Measurements from ENCODE around the gene CEP152.
A peak's percentile ranks its signal among the peaks of the same experiment; 100 is the strongest.
"Not testable (repeated sequence)": the region's sequence is repeated elsewhere in the genome, so short reads cannot be mapped to it uniquely, and the experiment has no call there.

CEP152 gene, protein sequence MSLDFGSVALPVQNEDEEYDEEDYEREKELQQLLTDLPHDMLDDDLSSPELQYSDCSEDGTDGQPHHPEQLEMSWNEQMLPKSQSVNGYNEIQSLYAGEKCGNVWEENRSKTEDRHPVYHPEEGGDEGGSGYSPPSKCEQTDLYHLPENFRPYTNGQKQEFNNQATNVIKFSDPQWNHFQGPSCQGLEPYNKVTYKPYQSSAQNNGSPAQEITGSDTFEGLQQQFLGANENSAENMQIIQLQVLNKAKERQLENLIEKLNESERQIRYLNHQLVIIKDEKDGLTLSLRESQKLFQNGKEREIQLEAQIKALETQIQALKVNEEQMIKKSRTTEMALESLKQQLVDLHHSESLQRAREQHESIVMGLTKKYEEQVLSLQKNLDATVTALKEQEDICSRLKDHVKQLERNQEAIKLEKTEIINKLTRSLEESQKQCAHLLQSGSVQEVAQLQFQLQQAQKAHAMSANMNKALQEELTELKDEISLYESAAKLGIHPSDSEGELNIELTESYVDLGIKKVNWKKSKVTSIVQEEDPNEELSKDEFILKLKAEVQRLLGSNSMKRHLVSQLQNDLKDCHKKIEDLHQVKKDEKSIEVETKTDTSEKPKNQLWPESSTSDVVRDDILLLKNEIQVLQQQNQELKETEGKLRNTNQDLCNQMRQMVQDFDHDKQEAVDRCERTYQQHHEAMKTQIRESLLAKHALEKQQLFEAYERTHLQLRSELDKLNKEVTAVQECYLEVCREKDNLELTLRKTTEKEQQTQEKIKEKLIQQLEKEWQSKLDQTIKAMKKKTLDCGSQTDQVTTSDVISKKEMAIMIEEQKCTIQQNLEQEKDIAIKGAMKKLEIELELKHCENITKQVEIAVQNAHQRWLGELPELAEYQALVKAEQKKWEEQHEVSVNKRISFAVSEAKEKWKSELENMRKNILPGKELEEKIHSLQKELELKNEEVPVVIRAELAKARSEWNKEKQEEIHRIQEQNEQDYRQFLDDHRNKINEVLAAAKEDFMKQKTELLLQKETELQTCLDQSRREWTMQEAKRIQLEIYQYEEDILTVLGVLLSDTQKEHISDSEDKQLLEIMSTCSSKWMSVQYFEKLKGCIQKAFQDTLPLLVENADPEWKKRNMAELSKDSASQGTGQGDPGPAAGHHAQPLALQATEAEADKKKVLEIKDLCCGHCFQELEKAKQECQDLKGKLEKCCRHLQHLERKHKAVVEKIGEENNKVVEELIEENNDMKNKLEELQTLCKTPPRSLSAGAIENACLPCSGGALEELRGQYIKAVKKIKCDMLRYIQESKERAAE (N-terminal part only)

DNA sequence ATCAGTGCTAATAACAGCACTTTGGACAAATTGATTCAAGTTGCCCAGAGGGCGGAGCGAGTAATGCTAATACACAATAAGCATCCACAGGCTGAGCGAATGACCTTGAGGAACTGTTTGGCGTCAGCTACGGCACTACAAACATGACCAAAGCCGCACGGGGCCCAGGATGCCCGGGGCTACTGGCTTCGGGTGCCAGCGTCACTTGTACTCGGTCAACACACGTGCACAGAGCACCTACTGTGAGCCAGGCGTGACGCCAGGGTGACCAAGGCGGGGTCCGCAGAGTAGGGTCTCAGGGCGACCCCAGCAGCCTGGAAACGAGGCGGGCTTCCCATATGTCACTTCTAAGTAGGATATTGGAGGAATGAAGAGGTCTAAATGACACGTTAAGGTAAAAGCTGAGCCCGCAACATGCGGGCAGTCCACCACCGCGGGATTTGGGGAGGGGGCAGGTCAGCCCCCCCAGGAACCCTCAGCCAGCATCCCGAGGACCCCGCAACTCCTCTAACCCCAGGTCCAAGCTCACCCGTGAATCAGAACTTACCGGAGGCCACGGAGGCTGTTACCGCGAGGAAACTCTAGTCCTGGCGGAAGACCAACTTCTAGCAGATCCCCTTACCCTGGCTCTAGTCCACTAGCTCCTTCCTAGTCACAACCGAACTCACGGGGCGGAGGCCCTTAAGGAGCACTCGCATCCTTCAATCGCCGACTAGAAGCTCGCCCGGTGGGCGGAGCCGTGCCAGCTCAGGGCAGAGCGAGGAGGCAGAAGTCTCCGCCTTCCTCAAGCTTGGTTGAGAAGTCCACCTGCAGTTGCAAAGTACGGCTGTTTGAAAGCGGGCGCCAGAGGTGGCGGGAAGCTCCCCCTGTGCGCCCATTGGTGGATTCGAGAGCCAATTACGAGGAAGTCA lies at the start of gene CEP152:
CEP152 (minus strand) TSS at position 656 of the 911 bp plus-strand sequence. CDS start 5,420 bp downstream, outside the sequence.
- DNase-seq: peak; percentile 100

DNA sequence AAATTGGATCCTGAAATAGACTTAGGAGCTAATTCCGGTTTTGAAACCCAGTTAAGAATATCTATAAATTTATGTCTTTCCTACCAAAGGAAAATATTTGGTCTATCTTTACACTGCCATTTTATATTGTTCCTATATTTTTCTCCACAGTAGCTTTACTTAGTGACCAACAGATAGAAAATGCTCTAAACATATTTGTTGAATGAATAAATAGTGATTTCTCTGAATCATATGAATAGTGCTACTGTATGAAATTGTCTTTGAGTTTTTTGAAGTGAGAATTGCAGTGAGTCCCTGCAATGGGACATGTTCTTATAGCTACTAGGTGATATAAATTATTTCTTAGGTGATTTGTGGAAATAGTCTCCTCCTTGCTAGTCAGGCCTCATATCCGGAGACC lies 48.6 kb upstream of the CEP152 start:
- DNase-seq: no peak

DNA sequence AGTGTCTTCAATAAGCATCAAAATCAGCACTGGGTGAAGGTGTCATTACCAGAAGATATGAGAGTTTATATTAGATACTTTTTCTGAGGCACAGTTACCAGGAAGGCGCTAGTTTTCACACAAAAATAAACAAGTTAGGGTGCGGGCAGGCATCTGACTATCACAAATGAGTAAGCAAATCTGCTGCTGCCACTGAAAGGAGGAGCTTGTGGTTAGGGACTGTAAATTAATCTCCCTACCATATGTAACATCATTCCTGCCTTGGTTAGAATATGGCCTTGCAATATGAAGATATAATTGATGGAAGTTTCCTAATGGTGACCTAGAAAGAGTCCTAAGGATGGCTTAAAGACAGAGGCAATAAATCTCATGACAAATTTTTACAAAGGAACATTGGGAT lies 47.5 kb upstream of the CEP152 start:
- DNase-seq: peak; percentile 63

DNA sequence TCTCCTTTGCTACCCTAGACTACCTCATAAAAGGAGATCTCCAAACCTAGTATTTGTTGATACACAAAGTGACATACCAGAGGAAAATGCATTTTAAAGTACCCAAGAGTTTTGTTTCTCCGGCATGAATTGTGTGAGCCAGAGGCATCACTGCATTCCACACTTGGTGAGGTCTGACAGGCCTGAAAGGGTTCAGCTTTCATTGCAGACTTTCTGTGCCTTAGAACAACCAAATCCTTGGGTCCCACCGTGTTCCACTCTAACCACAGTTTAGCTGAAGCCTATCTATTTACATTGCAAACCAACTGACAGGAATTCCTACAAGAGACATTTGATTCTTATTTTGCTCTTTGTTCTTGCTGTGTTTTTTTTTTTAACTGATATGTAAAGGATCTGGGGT lies 46.1 kb upstream of the CEP152 start:
- DNase-seq: peak; percentile 21

DNA sequence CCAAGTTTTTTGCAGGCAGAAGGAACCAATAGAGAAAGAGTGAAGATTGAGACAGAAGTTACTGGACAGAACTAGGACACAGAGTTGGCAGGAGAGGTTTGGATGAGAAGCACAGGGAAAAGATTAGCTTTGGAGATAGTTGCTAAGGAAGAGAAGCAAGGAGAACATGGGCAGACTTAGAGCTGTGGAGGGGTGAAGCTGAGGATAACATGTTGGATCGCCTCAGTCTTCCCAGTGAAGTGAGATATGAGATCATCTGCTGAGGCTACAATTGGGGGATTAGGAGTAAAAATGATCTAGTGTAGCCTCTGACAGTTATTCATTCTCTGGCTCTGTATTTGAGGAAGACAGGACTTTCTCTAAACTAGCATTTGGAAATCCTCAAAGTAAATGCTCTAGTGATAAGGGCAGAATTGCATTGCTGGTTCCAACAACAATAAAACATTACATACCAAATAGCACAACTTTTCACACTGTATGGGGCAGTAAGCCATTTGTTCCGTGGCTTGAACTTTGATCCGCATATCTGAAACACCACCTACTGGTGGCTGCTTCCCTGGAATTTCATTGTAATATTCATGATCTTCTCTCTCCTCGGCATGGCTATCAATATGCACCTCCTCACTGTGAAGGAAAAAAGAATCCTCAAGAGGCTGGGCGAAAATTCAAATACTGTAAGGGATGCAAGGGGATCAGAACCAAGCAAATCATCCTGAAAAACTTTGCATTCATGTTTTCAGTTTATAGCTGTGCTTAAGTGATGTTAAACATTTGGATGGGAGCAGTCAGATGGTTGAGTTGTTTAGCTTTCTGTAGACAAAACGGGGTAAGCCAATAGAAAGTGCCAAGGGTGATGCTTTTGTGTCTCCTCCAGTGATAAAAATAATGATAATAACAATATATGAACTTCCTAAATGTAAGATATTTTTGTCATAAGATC lies 44.9 kb upstream of the CEP152 start:
- peak; percentile 61 for DNase-seq

DNA sequence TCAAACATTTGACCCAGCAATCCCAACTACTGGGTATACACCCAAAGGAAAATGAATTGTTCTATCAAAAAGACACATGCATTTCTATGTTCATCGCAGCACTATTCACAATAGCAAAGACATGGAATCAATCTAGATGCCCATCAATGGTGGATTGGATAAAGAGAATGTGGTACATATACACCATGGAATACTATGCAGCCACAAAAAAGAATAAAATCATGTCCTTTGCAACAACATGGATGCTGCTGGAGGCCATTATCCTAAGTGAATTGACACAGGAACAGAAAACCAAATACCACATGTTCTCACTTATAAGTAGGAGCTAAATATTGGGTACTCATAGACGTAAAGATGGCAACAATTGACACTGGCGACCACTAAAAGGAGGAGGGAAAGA lies 43.6 kb upstream of the CEP152 start:
- DNase-seq: not testable (repeated sequence)

DNA sequence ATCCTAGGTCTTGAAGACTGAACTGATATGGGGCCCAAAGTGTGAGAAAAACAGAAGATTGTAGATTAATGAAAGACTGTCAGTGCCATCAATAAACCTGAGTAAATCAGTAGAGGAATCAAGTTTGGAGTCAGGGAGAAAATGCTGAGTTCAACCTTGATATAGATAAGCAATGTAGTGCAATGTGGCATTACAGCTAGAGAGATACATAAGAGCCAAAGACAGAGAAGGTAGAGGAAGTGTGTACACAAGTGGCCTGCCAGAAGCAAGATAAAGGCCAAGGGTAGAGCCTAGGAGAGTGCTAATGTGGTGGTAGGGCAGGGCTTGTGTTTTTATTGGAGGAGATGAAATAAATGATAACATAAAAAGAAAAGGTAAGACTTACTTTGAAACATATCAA lies 41.1 kb upstream of the CEP152 start:
- DNase-seq: no peak

DNA sequence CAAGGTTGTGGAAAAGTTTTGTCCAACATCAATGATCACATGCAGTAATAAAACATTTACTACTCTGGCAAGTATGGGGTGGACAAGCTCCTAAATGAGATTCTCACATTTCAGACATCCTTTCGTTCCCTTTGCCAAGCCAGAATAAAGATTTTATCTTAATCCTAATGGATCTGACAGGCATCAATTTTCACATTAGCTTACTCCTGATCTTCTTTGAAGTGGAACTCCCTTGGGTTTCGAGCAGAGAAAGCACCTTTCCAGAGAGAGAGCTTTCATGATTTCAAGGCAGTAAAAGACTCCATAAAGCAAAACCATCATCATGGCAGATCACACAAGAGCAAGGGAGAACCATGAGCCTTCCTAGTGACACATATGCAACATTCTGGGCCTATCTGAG lies 39.8 kb upstream of the CEP152 start:
- DNase-seq: peak; percentile 82

DNA sequence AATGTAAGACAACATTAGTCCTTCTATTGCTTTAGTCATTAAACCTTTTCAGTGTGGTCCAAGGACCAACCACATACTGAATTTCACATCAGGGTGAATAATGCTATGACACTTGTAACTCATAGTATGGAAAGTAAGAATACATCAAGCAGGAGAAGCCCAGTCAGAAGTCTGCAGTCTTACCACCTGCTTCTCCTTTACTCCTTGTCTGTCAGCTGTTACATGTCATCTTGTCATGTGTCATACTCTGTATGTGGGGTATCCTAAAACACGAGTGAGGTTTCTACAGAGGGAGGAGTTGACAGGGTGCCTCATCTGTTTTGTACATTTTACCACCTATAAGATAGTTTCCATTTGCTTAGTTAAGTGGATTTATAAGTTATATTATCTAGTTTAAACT lies 34.3 kb upstream of the CEP152 start:
- DNase-seq: peak; percentile 71

DNA sequence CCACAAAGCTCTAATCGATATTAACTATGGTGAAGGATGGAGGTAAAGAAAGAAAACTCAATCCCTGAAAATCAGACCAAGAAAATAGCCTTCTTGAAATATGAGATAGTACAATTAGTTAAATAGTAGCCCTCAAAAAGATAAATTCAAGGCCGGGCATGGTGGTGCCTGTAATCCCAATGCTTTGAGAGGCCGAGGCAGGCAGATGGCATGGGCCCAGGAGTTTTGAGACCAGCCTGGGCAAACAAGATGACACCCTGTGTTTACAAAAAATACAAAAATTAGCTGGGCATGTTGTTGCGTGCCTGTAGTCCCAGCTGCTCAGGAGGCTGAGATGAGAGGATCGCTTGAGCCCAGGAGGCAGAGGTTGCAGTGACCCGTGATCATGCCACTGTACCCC lies 31.6 kb upstream of the CEP152 start:
- peak; percentile 81 for DNase-seq

DNA sequence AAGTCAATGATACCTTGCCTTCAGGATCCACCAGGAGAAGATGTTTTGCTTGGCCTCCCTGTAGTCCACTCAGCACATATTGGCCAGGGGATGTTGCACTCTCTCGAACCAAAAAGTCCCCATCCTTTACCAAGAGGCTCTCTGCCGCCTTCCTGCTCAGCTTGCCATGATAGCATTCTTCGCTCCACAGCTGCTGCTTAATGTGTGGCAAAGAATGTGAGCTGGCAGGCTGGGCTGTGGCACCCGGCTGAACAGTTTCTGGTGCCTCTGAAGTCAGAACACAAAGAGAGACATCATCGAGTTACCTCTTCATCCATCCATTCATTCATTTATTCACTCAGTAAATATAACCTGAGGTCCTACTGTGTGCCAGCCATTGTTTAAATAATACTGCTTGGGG lies 23.9 kb upstream of the CEP152 start:
- DNase-seq: no peak

DNA sequence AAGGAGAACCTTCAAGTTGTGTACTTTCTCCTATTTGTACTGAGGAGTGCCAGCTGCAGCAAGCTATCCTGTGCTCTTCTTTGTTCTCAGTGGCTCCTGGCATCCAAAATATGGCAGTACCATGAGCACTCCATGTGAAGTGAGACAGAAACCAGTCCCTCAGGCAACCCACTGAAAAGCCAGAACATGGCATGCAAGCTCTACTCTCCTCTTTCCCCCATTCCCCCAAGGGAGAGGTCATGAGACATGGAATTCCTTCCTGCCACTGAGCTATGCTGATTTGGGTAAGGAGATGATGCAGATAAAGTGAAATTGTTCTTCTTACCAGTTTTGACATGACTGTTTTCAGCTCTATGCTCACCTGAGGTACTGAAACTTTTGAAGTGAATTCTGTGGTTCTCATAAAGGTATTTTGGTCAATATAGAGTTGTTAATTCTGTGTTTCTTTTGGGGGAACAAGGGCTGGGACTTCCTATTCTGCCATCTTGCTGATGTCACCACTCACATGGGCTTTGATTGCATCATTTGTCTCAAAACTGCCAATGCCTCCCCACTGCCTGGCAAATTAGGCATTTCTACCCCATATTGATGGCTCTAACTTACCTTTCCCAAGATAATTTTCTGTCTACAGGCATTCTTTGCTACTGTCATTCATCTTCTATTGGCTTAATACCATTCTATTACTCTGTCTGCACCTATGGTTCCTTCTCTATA lies 22.8 kb upstream of the CEP152 start:
- no peak for DNase-seq

DNA sequence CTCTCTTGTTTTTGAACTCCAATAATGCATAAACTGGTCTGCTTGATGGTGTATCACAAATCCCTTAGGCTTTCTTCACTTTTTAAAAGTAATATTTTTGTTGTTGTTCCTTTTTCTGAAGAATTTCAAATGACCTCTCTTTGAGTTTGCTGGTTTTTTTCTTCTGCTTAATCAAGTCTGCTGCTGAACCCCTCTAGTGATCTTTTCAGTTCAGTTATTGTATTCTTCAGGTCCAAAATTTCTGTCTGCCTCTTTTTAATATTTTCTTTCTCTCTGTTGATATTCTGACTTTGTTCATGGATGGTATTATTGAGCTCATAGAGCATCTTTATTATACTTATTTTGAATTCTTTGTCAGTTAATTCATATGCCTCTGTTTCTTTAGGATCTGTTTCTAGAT lies 21.8 kb upstream of the CEP152 start:
- no peak for DNase-seq

DNA sequence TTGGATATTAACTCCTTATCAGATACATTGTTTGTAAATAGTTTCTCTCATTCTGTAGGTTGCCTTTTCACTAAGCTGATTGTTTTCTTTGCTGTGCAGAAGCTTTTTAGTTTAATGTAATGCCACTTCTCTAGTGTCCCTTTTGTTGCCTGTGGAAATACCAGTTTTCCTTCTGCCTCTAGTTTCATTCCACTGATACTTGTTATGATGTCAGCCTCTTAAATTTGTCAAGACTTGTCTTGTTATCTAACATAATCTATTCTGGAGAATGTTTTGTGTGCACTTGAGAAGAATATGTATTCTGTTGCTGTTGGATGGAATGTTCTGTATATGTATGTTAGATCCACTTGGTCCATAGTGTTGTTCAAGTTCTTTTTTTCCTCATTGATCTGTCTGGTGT lies 18.0 kb upstream of the CEP152 start:
- no peak for DNase-seq

DNA sequence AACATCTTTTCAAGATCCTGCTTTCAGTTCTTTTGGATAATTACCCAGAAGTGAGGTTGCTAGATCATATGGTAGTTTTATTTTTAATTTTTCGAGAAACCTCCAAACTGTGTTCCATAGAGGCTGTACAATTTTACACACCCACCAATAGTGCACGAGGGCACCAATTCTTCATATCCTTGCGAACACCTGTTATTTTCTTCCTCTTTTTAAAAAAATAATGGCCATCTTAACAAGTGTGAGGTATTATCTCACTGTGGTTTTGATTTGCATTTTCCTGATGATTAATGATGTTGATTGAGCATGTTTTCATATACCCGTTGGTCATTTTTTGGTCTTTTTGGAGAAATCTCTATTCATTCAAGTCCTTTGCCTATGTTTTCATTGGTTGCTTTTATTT lies 17.6 kb upstream of the CEP152 start:
- DNase-seq: no peak

DNA sequence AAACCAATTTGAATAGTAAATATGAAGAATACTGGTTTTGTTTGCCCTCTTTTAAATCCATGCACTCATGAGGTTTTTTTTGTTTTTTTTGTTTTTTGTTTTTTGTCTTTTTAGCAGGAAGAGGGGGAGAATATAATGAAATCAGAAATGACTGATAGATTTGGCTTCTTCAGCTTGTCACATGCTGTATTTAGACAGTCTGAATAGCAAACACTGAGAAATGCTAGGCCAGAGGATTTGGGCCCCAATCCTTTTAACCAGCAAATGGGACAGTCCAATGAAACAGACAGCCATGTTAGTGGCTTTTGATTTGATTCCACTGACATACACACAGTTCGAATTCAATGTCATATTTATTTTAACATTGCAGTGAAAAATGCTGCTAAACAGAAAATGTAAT lies 14.2 kb upstream of the CEP152 start:
- no peak for DNase-seq

DNA sequence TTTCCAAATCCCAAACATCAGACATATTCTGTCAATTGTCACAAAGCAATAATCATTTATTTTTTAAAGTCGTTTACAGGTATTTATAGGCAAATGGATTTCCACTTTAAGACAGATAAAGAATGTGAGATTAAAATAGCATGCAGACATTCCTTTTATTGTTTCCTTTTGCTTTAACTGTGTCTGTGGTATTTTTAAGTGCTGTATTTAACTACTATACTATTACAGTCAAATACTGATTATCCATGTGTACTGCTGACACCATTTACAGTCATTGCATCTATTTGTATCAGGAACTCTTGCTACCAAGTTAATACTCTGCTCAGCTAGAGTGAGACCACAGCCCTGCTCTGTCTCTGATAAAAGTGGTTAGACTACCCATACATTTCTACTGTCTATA lies 12.8 kb upstream of the CEP152 start:
- DNase-seq: no peak

DNA sequence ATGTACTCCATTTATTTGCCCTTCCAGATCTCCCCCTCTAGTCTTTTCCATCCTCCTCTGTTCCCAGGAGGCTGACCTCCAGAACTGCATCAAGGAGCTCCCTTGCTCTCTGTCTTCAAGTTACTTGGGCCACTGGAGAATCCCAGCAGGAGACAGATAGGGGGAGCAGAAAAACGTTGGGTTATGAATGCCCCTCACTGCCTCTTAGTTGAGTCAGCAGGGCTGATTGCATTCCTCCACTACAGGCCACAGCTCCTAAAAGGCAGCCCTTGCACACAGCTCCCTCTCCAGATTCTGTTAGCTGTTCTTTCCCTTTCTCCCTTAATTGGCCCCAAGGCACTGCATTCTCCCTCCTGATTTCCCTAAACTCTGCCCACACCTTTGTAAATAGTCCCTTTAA lies 12.4 kb upstream of the CEP152 start:
- DNase-seq: no peak

DNA sequence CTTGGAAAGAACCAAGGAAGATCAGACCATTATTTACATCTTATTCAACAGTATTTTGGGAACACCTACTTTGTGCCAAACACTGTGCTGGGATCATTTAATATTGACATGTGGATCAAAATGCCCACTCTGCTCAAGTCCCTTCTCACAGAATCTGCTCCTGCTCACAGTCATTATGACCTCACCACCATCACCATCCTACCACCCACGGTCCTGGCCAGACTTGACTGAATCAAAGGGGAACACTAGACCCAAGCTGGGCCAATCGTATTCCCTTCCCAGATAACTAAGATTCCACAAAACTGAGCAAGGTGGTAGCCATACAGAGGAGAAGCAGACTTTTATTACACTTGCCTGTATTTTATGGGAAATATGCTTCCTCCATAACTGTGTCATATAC lies 3.4 kb upstream of the CEP152 start:
- DNase-seq: no peak

DNA sequence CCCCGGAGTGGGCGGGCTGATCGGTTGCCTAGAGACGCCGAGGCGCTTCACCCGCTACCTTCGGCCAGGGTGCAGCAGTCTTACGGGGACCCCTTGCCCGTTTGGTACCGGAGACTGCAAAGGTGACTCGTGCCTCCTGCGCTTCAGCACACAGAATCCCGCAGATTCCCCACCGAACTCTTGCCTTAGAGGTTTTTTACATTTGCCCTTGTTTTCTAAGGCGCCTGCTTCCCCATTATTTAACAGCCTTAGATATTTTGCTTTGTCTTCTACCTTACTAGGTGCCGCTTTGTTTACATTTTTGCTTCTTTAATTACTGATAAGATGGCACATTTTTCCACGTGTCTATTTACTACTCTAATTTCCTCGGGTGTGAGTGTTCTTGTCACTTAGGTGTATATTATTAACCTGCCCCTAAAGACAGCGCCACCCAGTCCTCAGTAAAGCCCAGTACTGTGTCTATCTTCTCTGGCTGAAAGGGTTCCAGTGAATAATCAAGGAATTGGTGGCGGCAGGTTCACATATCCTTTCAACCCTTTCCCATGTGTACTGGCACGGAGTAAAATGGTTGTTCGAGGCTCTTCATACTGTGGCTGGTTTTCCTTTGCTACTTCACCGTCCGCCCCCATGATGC lies 573 bp upstream of the CEP152 start:
- peak; percentile 47 for DNase-seq

All from NCI-H82 (cell line).